Measurements from ENCODE around the gene POLR3C.

POLR3C gene

DNA sequence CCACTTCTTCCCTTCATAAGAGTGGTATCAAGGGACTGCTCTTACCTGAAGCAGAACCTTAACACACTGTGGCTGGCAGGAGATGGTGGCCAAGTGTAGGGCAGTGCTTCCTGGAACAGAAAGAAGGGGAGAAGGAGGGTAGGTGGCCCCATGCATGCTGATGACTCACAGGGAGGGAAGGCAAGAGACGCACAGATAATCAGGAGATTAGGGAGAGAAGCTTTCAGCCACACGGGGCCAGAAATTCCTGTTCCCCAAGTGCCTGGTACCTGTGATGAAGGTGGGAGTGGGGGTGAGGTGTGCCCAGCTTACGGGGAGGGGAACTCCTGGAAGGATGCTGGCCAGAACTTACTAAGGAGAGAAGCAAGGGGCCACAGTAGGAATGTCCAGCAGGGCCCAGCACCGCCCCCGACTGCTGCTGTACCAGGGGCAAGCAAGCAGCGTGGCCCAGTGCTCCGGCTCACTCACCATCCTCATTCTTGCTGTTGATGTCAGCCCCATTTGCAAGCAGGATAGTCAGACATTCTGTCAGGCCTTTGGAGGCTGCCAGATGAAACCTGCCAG, 54.0 kb downstream of the POLR3C start:
- no peak for DNase-seq

DNA sequence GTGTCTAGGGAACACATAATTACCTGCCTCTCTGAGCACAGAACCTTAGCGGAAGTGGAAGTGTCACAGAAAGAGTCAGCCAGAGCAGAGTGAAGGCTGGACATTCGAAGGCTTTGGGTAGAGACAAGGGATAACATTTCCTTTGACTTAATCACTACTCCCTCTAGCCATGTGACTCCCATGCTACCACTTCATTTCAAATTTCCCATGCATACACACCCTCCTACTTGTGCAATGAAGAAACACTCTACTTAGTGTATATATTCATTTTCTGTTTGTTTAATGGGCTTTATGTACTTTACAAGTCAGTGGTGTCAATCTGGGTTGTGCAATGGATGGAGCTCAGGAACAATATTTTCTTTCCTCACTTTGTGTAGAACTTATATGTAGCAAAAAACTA, 54.7 kb downstream of the POLR3C start:
- DNase-seq: no peak

DNA sequence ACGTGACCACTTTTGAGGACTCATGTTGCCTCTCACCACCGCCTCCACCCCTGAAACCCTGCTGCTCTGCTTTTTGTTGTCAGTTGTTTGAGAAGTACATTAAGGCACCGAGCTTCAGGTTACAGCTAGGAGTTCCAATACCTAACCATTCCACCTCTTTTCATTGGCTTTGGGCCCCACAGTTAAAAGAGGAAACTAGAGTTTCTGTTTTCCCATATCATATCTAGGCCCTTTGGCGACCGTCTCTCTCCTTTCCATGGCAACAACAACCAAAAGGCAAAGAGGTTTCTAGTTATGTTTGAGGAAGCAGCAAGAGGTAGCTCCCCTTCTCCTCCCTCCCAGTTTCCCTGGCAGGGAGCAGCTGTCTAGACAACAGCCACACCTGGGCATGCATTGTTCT, 55.8 kb downstream of the POLR3C start:
- no peak for DNase-seq

DNA sequence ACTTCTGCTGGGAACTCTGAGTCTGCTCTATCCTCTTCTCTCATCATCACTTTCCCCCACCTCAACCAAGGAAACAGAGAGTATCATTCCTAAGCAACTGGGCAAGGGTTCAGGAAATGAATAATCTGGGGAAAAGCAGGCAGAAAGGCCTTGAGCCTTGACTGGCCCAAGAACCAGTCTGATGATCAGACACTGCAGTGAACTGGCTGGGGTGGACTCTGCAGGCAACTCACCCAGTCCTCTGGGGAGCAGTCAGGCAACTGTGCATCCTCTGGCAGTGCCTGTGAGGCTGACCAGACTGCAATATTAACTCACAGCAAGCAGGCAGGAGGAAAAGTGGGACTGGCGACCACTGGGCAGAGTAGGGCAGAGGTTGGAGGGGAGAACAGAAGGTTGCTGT, 60.7 kb downstream of the POLR3C start:
- no peak for DNase-seq

DNA sequence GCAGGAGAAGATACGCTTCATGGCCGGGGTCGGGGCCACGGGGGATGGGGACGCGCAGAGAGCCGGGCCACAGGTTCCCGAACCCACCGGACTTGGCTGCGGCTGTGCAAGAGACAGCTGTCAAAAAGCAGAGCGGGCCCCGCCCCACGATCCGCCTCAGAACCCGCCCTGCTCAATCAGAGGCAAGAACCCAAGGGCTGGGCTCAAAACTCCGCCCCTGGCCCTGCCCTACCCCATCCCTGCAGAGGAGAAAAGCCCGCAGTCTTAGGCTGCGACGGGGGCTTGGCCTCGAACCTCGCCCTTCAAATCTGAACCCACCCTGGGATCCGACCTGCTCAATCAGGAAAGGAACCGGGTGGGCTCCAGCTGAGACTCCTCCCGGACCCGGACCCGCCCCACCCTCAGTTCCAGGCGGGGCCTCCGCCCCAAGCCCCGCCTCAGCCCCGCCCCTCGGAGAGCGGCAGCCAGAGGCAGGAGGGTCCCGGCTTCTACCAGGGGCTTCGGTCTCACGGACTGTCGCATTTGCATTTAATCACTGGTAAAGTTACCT, 61.8 kb downstream of the POLR3C start, which contains the start of gene ANKRD35:
TSS of gene ANKRD35 (minus strand) at position 129 of the 550 bp plus-strand sequence. CDS start at position 21, 108 bp downstream.
- peak; percentile 37 to 69 for DNase-seq

DNA sequence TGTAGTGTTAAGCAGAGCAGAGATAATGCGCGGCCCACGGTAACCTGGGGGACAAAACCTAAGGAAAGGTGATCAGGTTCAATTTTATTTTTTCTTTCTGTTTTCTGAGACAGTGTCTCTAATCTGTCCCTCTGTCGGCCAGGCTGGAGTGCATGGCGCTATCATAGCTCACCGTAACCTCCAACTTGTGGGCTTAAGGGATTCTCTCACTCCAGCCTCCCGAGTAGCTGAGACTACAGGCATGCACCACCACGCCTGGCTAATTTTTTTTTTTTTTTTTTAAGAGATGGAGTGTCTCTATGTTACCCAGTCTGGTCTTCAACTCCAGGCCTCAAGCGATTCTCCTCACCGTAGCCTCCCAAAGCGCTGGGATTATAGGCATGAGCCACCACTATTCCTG, 62.4 kb downstream of the POLR3C start:
- no peak for DNase-seq

DNA sequence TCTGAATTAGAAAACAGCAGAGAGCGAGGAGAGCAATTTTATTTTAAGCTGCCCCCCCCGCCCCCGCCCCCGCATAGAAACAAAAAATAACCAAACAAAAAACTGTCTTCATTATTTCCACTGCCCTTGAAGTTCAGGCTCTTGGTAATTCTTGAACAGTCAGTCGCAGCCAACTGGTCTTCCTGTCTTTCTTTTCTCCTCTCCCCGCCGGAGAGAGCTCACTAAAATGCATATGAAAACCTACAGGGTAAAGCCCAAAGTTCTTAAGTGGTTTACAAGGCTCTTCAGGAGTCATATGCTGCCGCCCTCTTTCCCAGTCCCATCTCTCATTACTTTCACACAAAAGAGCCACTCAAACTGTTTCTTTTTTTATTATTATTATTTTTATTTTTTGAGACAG, 62.8 kb downstream of the POLR3C start:
- DNase-seq: no peak

DNA sequence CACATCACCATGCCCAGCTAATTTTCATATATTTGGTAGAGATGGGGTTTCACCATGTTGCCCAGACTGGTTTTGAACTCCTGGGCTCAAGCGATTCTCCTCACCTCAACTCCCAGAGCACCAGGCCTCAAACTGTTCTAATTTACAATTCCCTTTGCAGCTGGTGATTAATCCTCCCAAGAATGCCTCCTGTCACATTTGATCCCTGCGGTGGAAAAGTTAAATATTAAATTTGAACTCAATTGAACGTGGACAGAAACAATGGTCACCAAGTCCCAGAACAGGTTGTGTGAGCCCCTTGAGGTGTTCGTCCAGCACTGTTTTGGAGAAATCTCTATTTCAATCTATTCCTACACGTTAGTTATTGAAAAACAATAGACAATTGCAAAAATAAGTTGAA, 63.6 kb downstream of the POLR3C start:
- DNase-seq: no peak

DNA sequence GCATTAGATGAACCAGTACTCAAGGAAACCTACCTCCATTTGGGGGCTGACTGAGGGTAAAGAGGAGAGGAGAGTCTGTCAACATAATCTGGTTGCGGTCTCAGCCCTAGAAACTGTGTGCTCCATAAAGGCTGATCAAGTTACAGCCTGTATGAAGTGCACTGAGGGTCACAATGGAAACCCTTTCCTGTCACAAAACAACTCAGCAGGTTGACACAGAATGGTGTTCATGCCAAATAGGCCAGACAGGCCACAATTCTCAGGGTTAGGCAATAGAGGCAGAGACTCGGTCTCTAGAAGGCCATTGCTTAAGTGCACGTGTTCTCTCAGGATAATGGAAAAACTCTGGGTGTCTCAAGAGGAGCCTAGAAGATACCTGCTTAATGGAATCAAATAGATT, 65.7 kb downstream of the POLR3C start:
- no peak for DNase-seq

DNA sequence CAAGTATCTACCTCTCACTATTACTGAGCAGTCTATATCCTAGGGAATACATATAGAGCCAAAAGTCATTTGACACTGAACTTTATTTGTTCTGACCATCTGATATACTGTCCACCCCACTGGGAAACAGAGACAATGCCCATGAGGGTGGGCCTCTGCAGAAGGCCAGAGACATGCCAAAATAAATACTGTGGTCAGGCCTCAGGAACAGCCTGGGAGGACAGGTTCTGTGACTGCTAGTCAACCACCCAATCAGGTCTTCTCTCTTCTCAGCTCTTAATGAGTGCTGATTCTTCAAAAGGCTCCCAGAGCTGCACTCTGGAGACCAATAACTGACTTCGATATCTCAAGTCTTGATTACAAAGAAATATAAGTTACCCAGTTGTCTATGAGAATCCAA, 67.1 kb downstream of the POLR3C start:
- DNase-seq: no peak

DNA sequence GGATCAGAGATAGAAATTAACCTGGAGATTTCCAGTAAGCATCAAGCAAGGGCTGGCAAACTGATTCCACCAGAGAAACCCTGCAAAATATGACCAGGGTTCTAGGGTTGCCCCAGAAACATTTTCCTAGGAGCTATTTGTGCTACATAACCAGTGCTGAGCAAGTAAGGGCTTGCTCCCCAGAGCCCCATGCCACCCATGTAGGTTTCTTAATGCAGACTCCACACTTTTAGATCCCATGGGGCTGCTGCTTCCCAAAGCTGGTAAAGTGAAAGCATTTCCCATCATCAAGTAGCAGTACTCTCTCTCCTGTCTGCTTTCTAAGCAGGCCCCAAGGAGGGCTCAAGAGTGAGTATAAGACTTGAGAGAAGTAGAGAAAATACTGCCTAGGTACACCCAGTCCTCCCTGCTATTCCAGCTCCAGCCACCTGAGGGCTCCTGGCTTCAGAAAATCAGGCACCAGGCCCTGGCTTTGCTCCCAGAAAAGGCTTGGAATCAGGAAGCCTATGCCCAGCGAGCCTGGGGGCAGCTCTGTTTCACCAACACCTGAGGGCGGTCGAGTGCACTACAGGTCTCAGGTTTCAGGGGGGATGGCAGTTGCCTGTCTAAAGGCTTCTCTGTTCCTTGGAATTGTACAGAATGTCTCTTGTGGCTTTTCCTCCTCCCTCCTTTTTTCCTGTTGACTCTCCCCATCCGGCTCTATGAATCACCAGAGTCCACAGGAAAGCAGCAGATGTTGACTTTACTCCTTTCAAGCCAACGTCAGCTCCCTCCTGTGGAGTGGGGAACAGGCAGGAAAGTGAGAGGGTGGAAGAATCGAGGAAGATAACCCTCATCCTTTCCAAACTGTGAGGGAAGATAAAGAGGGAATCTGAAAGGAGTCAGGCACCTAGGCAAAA, 67.8 kb downstream of the POLR3C start:
- DNase-seq: peak; percentile 91 to 95

DNA sequence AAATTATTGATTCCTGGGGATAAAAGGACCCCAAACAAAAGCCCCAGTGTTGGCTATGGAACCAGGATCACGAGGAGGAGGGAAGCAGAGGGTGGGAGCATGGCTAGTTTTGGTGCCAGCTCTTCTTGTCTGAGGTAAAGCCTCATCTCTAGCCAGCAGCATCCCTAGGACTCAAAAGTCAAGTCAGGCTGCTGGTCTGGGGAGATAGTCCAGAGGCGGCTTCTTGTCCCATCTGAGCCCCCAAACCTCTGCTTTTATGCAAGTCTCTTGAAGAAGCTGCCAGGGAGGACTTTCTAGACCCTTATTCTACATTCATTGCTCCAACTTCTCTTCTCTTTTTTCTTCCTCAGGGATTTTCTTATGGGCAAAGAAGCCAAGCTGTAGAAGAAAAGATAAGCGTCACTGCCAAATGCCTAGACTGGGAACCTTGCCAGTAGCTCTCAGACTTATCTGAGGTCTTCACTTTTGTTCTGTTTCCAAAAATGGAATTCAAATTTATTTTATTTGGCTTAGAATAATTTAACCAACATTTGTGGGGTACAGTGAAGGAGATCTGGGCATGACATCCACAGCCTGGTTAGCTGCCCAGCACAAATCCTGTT, 68.6 kb downstream of the POLR3C start:
- DNase-seq: no peak

DNA sequence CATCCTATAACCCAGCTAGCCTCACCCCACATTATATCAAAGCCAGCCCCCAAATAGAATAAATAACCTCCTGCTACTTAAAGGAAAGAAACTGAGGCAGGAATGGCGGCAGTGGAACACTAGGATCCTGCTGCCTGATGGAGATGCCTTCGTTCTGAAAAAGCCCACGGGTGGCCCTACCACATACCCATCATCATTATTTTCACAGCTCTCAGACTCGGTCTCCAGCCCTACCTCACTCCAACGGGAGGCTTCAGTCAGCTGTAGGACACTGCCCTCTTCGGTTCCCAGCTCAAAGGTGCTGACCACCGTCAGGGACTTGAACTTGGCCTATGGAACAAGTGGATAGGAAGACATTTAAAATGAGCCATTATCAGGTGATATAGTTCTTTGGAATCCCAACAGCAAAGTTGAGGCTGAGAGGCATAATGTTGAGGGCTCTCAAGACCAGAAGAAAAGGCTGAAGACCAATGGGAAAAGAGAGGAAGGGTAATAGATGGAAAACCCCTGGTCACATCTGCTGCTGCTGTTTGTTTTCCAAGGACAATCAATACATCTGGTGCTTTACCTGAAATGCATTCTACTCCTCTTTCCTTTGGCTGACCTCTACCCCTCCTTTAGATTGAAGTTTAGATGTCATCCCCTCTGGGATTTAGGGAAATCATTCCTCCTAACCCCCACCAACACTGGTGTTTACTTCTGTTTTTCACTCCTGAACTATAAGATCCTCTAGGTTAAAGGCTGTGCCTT, 69.5 kb downstream of the POLR3C start:
- no peak for DNase-seq

Data from NCI-H524 (cell line).